ENCODE results near the gene CRYL1. TPM values are rescaled to one million over a fixed set of nuclear protein-coding genes. Genes with fewer than 3 reads are reported as not detected.

Gene CRYL1
- polyA plus RNA-seq, 1 donor from 2014 or later = 10.6 TPM

GRCh38 chr13:20544201-20544923 lies 18.7 kb upstream of the CRYL1 start:
- H2AFZ ChIP-seq (ENCODE audit: low read depth, low read length) = no peak overlapping the region
- H3K27ac ChIP-seq (ENCODE audit: low read length) = no peak overlapping the region
- no peaks in the 10 kb centered on the region for H3K79me2 ChIP-seq (replicated peaks; ENCODE audit: insufficient read depth, low read length)

GRCh38 chr13:20536992-20537391 lies 11.3 kb upstream of the CRYL1 start:
- H3K9ac ChIP-seq (ENCODE audit: low read length) = no peak overlapping the region
- no peaks in the 10 kb centered on the region for H3K36me3 ChIP-seq (ENCODE audit: insufficient read depth, low read length)
- no peak overlapping the region for H3K4me2 ChIP-seq (ENCODE audit: low read length)
- no peaks in the 10 kb centered on the region for H3F3A ChIP-seq (ENCODE audit: insufficient read depth, low read length, poor library complexity, severe bottlenecking)
- no peak overlapping the region for H3K4me3 ChIP-seq (ENCODE audit: low read length)
- no peaks in the 10 kb centered on the region for H3K9me3 ChIP-seq (ENCODE audit: low read length)
- H4K20me1 ChIP-seq (ENCODE audit: insufficient read depth) = no peaks in the 10 kb centered on the region
- H2AFZ ChIP-seq (ENCODE audit: low read depth, low read length) = no peak overlapping the region
- TF ChIP-seq MXI1 (conservative IDR thresholded peaks at IDR 0.05; ENCODE audit: poor library complexity, severe bottlenecking) (no peak), CTCF (IDR thresholded peaks at IDR 0.05; ENCODE audit: poor library complexity, severe bottlenecking) (no peak), REST (IDR thresholded peaks at IDR 0.05; ENCODE audit: borderline replicate concordance) (no peak), EP300 (conservative IDR thresholded peaks at IDR 0.05; ENCODE audit: poor library complexity, severe bottlenecking) (no peak), SMC3 (conservative IDR thresholded peaks at IDR 0.05; ENCODE audit: poor library complexity) (no peak)
- no peak overlapping the region for H3K27ac ChIP-seq (ENCODE audit: low read length)
- H3K27me3 ChIP-seq (ENCODE audit: insufficient read depth, low read depth, low read length) = no peaks in the 10 kb centered on the region
- no peaks in the 10 kb centered on the region for H3K9me2 ChIP-seq (ENCODE audit: insufficient read depth, low read length)
- no peaks in the 10 kb centered on the region for H3K79me2 ChIP-seq (replicated peaks; ENCODE audit: insufficient read depth, low read length)

More at GRCh38 chr13:20544201-20544923, 18.7 kb upstream of the CRYL1 start:
- Histone ChIP-seq H3K27me3 (ENCODE audit: insufficient read depth, low read depth, low read length) (no peaks in the 10 kb centered on the region), H3K4me2 (ENCODE audit: low read length) (no peak overlapping the region), H3F3A (ENCODE audit: insufficient read depth, low read length, poor library complexity, severe bottlenecking) (no peaks in the 10 kb centered on the region), H3K9ac (ENCODE audit: low read length) (no peak overlapping the region), H3K36me3 (ENCODE audit: insufficient read depth, low read length) (no peaks in the 10 kb centered on the region), H3K4me3 (ENCODE audit: low read length) (no peak overlapping the region), H3K9me2 (ENCODE audit: insufficient read depth, low read length) (no peaks in the 10 kb centered on the region), H4K20me1 (ENCODE audit: insufficient read depth) (no peaks in the 10 kb centered on the region), H3K9me3 (ENCODE audit: low read length) (no peaks in the 10 kb centered on the region)
- TF ChIP-seq SMC3 (conservative IDR thresholded peaks at IDR 0.05; ENCODE audit: poor library complexity) = no peak
- TF ChIP-seq REST (IDR thresholded peaks at IDR 0.05; ENCODE audit: borderline replicate concordance) = no peak
- no peak for TF ChIP-seq EP300 (conservative IDR thresholded peaks at IDR 0.05; ENCODE audit: poor library complexity, severe bottlenecking)

Measured in neural cell (in vitro differentiated cells).